ENCODE measurements around the gene BORCS5. TPM values are rescaled to one million over a fixed set of nuclear protein-coding genes. Genes with fewer than 3 reads are reported as not detected.
"Not testable (repeated sequence)": the region's sequence is repeated elsewhere in the genome, so short reads cannot be mapped to it uniquely, and the experiment has no call there.

BORCS5 gene
- total RNA-seq, 1 donor from 2014 or later: 19.2 TPM

- DNase-seq (ENCODE audit: low spot score in 2 of 2) (no peak), FAIRE-seq (no peak)
Observed at GRCh38 chr12:12384571-12385340, 27.9 kb downstream of the BORCS5 start.

GRCh38 chr12:12387501-12387900 lies 30.6 kb downstream of the BORCS5 start:
- DNase-seq (ENCODE audit: low spot score in 2 of 2): no peak
- no peak for FAIRE-seq

GRCh38 chr12:12392413-12392812 lies 35.5 kb downstream of the BORCS5 start:
- no peak for DNase-seq (ENCODE audit: low spot score in 2 of 2)
- FAIRE-seq: no peak

GRCh38 chr12:12393171-12393570 lies 36.3 kb downstream of the BORCS5 start:
- FAIRE-seq (no peak), DNase-seq (ENCODE audit: low spot score in 2 of 2) (no peak)

GRCh38 chr12:12396694-12397093 lies 39.8 kb downstream of the BORCS5 start:
- no peak for FAIRE-seq
- no peak for DNase-seq (ENCODE audit: low spot score in 2 of 2)

- DNase-seq (ENCODE audit: low spot score in 2 of 2) (no peak), FAIRE-seq (no peak)
Observed at GRCh38 chr12:12397184-12397583, 40.3 kb downstream of the BORCS5 start.

GRCh38 chr12:12398026-12398859 lies 41.4 kb downstream of the BORCS5 start:
- DNase-seq (ENCODE audit: low spot score in 2 of 2): no peak
- FAIRE-seq: no peak

GRCh38 chr12:12399161-12399560 lies 42.3 kb downstream of the BORCS5 start:
- FAIRE-seq: no peak

GRCh38 chr12:12399776-12400305 lies 43.0 kb downstream of the BORCS5 start:
- FAIRE-seq (no peak), DNase-seq (ENCODE audit: low spot score in 2 of 2) (no peak)

More at GRCh38 chr12:12399161-12399560, 42.3 kb downstream of the BORCS5 start:
- no peak for DNase-seq (ENCODE audit: low spot score in 2 of 2)

GRCh38 chr12:12400793-12401192 lies 43.9 kb downstream of the BORCS5 start:
- FAIRE-seq: no peak
- DNase-seq (ENCODE audit: low spot score in 2 of 2): no peak

- no peak for FAIRE-seq
Observed at GRCh38 chr12:12403264-12404248, 46.7 kb downstream of the BORCS5 start.

GRCh38 chr12:12404297-12404696 lies 47.4 kb downstream of the BORCS5 start:
- no peak for FAIRE-seq
- DNase-seq (ENCODE audit: low spot score in 2 of 2): no peak

More at GRCh38 chr12:12403264-12404248, 46.7 kb downstream of the BORCS5 start:
- DNase-seq (ENCODE audit: low spot score in 2 of 2): no peak

- no peak for DNase-seq (ENCODE audit: low spot score in 2 of 2)
- FAIRE-seq: no peak
Observed at GRCh38 chr12:12405882-12406281, 49.0 kb downstream of the BORCS5 start.

GRCh38 chr12:12406762-12407161 lies 49.9 kb downstream of the BORCS5 start:
- FAIRE-seq: no peak
- no peak for DNase-seq (ENCODE audit: low spot score in 2 of 2)

- no peak for FAIRE-seq
Observed at GRCh38 chr12:12408265-12408690, 51.4 kb downstream of the BORCS5 start.

GRCh38 chr12:12409337-12409736 lies 52.5 kb downstream of the BORCS5 start:
- DNase-seq (ENCODE audit: low spot score in 2 of 2); FAIRE-seq: not testable (repeated sequence)

More at GRCh38 chr12:12408265-12408690, 51.4 kb downstream of the BORCS5 start:
- no peak for DNase-seq (ENCODE audit: low spot score in 2 of 2)

- FAIRE-seq (no peak), DNase-seq (ENCODE audit: low spot score in 2 of 2) (no peak)
Observed at GRCh38 chr12:12415886-12416285, 59.0 kb downstream of the BORCS5 start.

- DNase-seq (ENCODE audit: low spot score in 2 of 2): not testable (repeated sequence)
Observed at GRCh38 chr12:12419165-12419564, 62.3 kb downstream of the BORCS5 start.

GRCh38 chr12:12423367-12423766 lies 66.5 kb downstream of the BORCS5 start:
- DNase-seq (ENCODE audit: low spot score in 2 of 2) (no peak), FAIRE-seq (no peak)

More at GRCh38 chr12:12419165-12419564, 62.3 kb downstream of the BORCS5 start:
- FAIRE-seq: not testable (repeated sequence)

- no peak for DNase-seq (ENCODE audit: low spot score in 2 of 2)
- no peak for FAIRE-seq
Observed at GRCh38 chr12:12425001-12425400, 68.1 kb downstream of the BORCS5 start.

All from frontal cortex (tissue), 4 donors.